ENCODE measurements around the gene TAS2R41.

Gene TAS2R41

DNA sequence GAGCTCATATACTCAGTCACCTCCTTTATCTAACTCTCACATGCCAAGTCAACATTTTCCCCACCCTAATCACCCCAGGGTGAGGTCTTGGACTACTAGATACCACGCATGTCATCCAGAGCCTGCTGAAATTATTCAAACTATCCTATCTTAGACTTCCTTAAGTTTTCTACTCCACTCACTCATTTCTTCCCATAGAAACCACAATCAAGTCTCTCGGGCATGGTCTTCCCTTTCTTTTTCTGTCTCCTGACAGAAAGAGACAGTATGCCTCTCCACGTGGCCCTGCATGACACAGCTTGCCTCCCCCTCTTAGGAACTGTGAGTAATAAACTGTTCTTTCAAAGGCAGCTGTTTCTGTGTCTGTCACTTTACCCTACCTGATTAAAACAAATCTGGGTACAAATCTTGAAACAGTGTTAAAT, 29.4 kb downstream of the TAS2R41 start:
- TF ChIP-seq, protein P1, sequence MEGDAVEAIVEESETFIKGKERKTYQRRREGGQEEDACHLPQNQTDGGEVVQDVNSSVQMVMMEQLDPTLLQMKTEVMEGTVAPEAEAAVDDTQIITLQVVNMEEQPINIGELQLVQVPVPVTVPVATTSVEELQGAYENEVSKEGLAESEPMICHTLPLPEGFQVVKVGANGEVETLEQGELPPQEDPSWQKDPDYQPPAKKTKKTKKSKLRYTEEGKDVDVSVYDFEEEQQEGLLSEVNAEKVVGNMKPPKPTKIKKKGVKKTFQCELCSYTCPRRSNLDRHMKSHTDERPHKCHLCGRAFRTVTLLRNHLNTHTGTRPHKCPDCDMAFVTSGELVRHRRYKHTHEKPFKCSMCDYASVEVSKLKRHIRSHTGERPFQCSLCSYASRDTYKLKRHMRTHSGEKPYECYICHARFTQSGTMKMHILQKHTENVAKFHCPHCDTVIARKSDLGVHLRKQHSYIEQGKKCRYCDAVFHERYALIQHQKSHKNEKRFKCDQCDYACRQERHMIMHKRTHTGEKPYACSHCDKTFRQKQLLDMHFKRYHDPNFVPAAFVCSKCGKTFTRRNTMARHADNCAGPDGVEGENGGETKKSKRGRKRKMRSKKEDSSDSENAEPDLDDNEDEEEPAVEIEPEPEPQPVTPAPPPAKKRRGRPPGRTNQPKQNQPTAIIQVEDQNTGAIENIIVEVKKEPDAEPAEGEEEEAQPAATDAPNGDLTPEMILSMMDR (IDR thresholded peaks at IDR 0.05; ENCODE audit: low read depth, low read length), result no peak
- Histone ChIP-seq H3K27ac (no peak overlapping the region), H3K36me3 (no peaks in the 10 kb centered on the region), H3K4me3 (ENCODE audit: low read depth, low read length) (no peak overlapping the region), H3K27me3 (ENCODE audit: insufficient read depth, low read depth, severe bottlenecking) (no peaks in the 10 kb centered on the region), H3K9me3 (ENCODE audit: severe bottlenecking) (peaks cover 4% of the 10 kb centered on the region)
- DNase-seq, result no peak

DNA sequence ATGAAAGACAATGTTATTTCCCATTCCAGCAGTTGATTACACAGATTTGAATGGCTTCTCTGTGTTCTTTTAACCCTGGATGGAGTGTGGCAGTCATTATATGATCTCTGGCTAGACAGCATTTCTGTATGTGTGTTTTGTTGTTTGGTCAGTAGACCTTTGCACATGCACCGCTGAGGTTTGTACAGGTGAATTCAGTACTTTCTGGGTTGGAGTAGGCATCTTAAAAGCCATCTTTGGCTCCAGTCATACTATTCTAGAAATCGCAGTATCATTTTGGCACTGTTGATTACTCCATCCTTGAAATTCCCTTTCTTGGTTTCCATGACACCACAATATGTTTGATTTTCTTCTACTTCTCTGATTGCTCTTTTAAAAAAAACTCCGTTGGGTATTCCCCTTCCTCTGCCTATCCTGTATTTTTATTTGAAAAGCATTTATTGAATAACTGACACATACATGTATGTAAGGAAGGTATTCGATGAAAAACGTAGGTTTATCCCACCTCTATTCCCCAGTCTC, 29.9 kb downstream of the TAS2R41 start:
- Histone ChIP-seq H3K27ac (no peak overlapping the region), H3K9me3 (ENCODE audit: severe bottlenecking) (peaks cover 4% of the 10 kb centered on the region), H3K4me3 (ENCODE audit: low read depth, low read length) (no peak overlapping the region), H3K36me3 (no peaks in the 10 kb centered on the region), H3K27me3 (ENCODE audit: insufficient read depth, low read depth, severe bottlenecking) (no peaks in the 10 kb centered on the region)
- DNase-seq, result no peak
- TF ChIP-seq, protein P1 (IDR thresholded peaks at IDR 0.05; ENCODE audit: low read depth, low read length), result no peak

DNA sequence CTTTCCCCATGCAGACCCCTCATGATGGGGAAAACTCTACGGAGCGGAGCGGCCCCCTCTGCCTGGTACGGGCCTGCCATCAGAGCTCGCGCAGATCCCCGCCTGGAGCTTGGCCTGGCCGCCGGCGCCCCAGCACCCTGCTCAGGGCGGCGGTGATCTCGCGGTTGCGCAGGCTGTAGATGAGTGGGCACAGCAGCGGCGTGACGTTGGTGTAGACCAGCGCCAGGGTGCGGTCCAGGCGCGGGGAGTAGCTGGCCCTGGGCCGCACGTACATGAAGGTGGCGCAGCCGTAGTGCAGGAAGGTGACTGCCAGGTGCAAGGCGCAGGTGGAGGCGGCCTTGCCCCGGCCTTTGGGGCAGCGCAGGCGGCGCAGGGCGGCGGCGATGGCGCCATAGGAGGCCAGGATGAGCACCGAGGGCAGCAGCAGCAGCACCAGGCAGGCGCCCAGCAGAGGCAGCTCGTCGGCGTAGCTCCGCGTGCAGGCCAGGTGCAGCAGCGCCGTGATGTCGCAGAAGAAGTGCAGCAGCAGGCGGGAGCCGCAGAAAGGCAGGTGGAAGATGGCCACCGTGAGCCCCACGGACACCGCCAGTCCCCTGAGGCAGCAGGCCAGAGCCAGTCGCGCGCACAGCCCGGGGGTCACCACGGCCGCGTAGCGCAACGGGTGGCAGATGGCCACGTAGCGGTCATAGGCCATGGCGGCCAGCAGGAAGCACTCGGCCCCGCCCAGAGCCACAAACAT, 33.4 kb downstream of the TAS2R41 start:
- TF ChIP-seq, protein P1 (IDR thresholded peaks at IDR 0.05; ENCODE audit: low read depth, low read length), result no peak
- DNase-seq, result no peak
- Histone ChIP-seq H3K4me3 (ENCODE audit: low read depth, low read length) (no peak overlapping the region), H3K9me3 (ENCODE audit: severe bottlenecking) (peaks cover 4% of the 10 kb centered on the region), H3K27ac (no peak overlapping the region), H3K36me3 (no peaks in the 10 kb centered on the region), H3K27me3 (ENCODE audit: insufficient read depth, low read depth, severe bottlenecking) (no peaks in the 10 kb centered on the region)

DNA sequence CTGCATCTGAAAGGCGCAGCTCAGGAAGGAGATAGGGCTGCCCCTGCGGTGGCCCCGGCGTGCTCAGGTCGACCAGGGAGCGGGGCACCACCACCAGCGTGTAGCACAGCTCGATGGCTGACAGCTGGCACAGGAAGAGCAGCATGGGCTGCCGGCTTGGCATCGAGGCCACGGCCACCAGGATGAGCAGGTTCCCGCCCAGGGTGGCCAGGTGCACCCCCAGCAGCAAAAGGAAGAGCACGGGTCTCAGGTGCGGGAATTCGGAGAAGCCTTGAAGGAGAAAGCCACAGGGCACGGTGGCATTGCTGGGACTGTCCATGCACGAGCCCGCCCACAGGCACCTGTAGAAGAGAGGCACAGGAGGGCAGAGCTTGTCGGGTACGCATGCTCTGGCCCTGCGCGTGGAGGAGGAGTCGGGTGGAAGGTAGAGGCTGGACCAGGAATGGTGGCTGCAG, 33.9 kb downstream of the TAS2R41 start:
- Histone ChIP-seq H3K36me3 (no peaks in the 10 kb centered on the region), H3K27me3 (ENCODE audit: insufficient read depth, low read depth, severe bottlenecking) (no peaks in the 10 kb centered on the region), H3K4me3 (ENCODE audit: low read depth, low read length) (no peak overlapping the region), H3K27ac (no peak overlapping the region), H3K9me3 (ENCODE audit: severe bottlenecking) (peaks cover 4% of the 10 kb centered on the region)
- TF ChIP-seq, protein P1 (IDR thresholded peaks at IDR 0.05; ENCODE audit: low read depth, low read length), result no peak
- DNase-seq, result no peak

DNA sequence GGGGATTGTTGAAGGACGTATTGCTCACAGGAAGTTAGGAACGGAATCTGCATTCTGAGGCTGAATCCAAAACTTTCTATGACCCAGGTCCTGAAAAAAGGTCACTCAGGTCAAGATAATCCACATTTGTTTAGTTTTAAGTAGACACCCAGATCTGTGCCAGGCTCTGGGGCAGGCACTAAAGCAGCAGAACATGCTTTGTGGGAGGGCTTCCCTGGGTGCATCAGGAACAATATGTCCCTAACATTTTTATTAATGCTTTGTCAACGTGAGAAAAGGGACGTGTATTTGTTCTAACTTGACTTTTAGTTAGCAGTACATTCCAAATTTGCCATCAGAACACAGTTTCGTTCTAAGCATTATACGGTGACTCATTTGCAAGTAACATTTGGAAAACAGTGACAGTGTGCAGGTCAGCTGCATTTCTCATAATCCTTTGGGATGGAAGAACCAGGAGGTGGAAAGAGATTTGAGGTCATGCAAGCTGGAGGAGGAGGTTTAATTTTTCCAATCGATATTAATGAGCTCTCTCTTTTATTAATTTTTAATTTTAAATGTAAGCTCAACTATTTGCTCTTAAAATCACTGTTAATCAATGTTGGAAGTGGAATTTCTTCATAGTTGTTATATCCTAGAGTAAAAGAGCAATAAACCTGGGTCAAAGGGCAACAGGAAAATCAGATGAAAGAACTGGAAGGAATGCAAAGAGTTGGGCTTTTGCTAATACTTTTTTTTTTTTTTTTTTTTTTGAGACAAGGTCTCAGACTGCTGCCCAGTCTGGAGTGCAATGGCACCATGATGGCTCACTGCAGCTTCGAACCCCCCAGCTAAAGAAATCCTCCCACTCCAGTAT, 35.0 kb downstream of the TAS2R41 start:
- no peak overlapping the region for H3K27ac ChIP-seq
- H3K27me3 ChIP-seq (ENCODE audit: insufficient read depth, low read depth, severe bottlenecking), result no peaks in the 10 kb centered on the region
- TF ChIP-seq, protein P1 (IDR thresholded peaks at IDR 0.05; ENCODE audit: low read depth, low read length), result no peak
- H3K36me3 ChIP-seq, result no peaks in the 10 kb centered on the region
- no peak for DNase-seq
- H3K4me3 ChIP-seq (ENCODE audit: low read depth, low read length), result no peak overlapping the region
- H3K9me3 ChIP-seq (ENCODE audit: severe bottlenecking), result no peaks in the 10 kb centered on the region

Measured in WERI-Rb-1 (cell line).